PC-9 (cell line): Measurements from ENCODE around the gene MYOF.

ENCODE experiments used
- EZH2 ChIP-seq: fragments of 200-600 bp; sonication (generic); IDR thresholded peaks from 2 replicates; pipeline ENCODE4 v1.8.0; 2017; ENCODE audit warnings: antibody characterized with exemption, low read depth
- TF ChIP-seq, protein P1 (sequence below): fragments of 200-600 bp; sonication (generic); conservative IDR thresholded peaks from 2 replicates; pipeline ENCODE4 v1.6.1; 2017; ENCODE audit warnings: mixed run types, antibody characterized with exemption, mild to moderate bottlenecking, moderate library complexity

DNA sequence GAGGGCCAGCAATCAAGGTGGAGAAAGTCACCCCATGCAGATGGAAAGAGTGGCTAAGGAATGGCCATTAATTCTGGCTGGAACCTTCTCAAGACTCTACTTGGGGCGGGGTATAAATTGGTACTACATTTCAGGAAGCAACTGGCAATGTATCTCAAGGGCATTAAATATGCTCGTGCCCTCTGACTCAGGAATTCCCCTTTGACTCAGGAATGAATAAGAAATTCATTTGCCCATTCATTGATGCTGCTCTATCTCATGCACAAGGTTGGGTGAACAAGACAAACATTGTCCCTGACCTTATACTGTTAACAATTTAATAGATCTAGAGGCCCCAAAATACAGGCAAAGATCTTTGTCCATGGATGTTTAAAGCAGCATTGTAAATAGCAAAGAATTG lies 188.1 kb downstream of the MYOF start:
- TF ChIP-seq EZH2 = no peak
- TF ChIP-seq, protein P1, sequence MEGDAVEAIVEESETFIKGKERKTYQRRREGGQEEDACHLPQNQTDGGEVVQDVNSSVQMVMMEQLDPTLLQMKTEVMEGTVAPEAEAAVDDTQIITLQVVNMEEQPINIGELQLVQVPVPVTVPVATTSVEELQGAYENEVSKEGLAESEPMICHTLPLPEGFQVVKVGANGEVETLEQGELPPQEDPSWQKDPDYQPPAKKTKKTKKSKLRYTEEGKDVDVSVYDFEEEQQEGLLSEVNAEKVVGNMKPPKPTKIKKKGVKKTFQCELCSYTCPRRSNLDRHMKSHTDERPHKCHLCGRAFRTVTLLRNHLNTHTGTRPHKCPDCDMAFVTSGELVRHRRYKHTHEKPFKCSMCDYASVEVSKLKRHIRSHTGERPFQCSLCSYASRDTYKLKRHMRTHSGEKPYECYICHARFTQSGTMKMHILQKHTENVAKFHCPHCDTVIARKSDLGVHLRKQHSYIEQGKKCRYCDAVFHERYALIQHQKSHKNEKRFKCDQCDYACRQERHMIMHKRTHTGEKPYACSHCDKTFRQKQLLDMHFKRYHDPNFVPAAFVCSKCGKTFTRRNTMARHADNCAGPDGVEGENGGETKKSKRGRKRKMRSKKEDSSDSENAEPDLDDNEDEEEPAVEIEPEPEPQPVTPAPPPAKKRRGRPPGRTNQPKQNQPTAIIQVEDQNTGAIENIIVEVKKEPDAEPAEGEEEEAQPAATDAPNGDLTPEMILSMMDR = no peak
